Trophoblast cell (in vitro differentiated cells and primary cell): ENCODE data around the gene SEPTIN3.
A peak's percentile ranks its signal among the peaks of the same experiment; 100 is the strongest.

Source experiments
- DNase-seq, 2 donors: peaks; one replicate each; pipeline ENCODE4 v3.0.0-alpha.2; 2016
- H2AFZ ChIP-seq: 2 replicates; pipeline ENCODE4 v1.6.1; 2013; ENCODE audit warnings: low read length, moderate library complexity, mild to moderate bottlenecking; ENCODE audit not compliant: insufficient read depth, poor library complexity
- H2AK5ac ChIP-seq: 2 replicates; pipeline ENCODE4 v1.6.1; 2013; ENCODE audit warnings: mild to moderate bottlenecking, low read length
- H2BK120ac ChIP-seq: 2 replicates; pipeline ENCODE4 v1.6.1; 2013; ENCODE audit warnings: low read length, mild to moderate bottlenecking, moderate library complexity; ENCODE audit not compliant: insufficient read depth, poor library complexity
- H2BK12ac ChIP-seq: 2 replicates; pipeline ENCODE4 v1.6.1; 2013; ENCODE audit warnings: mild to moderate bottlenecking, low read length, moderate library complexity
- H2BK5ac ChIP-seq: 2 replicates; pipeline ENCODE4 v1.6.1; 2013; ENCODE audit warnings: low read length, low read depth, moderate library complexity, mild to moderate bottlenecking; ENCODE audit not compliant: poor library complexity
- H3K14ac ChIP-seq: 2 replicates; pipeline ENCODE4 v1.6.1; 2013; ENCODE audit warnings: mild to moderate bottlenecking, low read length
- H3K18ac ChIP-seq: 2 replicates; pipeline ENCODE4 v1.6.1; 2013; ENCODE audit warnings: mild to moderate bottlenecking, low read length
- H3K23ac ChIP-seq: 2 replicates; pipeline ENCODE4 v1.6.1; 2013; ENCODE audit warnings: low read length
- H3K27ac ChIP-seq: 2 replicates; pipeline ENCODE4 v1.5.1; 2013; ENCODE audit warnings: low read depth, mild to moderate bottlenecking, inconsistent platforms, low read length, moderate library complexity
- H3K27me3 ChIP-seq: 2 replicates; pipeline ENCODE4 v1.6.1; 2013; ENCODE audit warnings: inconsistent platforms, mild to moderate bottlenecking, low read length, moderate library complexity; ENCODE audit not compliant: insufficient read depth
- H3K36me3 ChIP-seq, 2 experiments: 1 replicate in 1 of 2; 2 replicates in 1 of 2; pipeline ENCODE4 v1.6.1; 2013; ENCODE audit warnings: low read length in 2 of 2, mild to moderate bottlenecking in 2 of 2, moderate library complexity in 1 of 2; ENCODE audit not compliant: insufficient read depth in 2 of 2, control insufficient read depth in 1 of 2
- H3K4ac ChIP-seq: 2 replicates; pipeline ENCODE4 v1.6.1; 2013; ENCODE audit warnings: low read depth, mild to moderate bottlenecking, low read length, moderate library complexity
- H3K4me1 ChIP-seq, 2 experiments: 1 replicate in 1 of 2; 2 replicates in 1 of 2; pipeline ENCODE4 v1.6.1; 2013; ENCODE audit warnings: low read length in 2 of 2, mild to moderate bottlenecking in 2 of 2, moderate library complexity in 1 of 2; ENCODE audit not compliant: insufficient read depth in 2 of 2, control insufficient read depth in 1 of 2
- H3K4me2 ChIP-seq: 2 replicates; pipeline ENCODE4 v1.6.1; 2013; ENCODE audit warnings: inconsistent platforms, mild to moderate bottlenecking, low read length, moderate library complexity
- H3K4me3 ChIP-seq: 2 replicates; pipeline ENCODE4 v1.5.1; 2013; ENCODE audit warnings: mild to moderate bottlenecking, low read depth, low read length, inconsistent platforms
- H3K79me1 ChIP-seq: one replicate; pipeline ENCODE4 v1.6.1; 2013; ENCODE audit warnings: low read length
- H3K79me2 ChIP-seq: 2 replicates; pipeline ENCODE4 v1.6.1; 2013; ENCODE audit warnings: low read length, mild to moderate bottlenecking; ENCODE audit not compliant: control insufficient read depth, insufficient read depth, poor library complexity
- H3K9ac ChIP-seq: 2 replicates; pipeline ENCODE4 v1.6.1; 2013; ENCODE audit warnings: mild to moderate bottlenecking, low read length
- H3K9me3 ChIP-seq: 2 replicates; pipeline ENCODE4 v1.6.1; 2013; ENCODE audit warnings: low read depth, mild to moderate bottlenecking, control low read depth, inconsistent platforms, low read length; ENCODE audit not compliant: insufficient read depth
- H4K12ac ChIP-seq: 2 replicates; pipeline ENCODE4 v1.6.1; 2013; ENCODE audit warnings: low read depth, mild to moderate bottlenecking, low read length, moderate library complexity
- H4K8ac ChIP-seq: 2 replicates; pipeline ENCODE4 v1.6.1; 2013; ENCODE audit warnings: low read depth, mild to moderate bottlenecking, low read length, moderate library complexity
- H4K91ac ChIP-seq: one replicate; pipeline ENCODE4 v1.6.1; 2013; ENCODE audit warnings: low read depth, mild to moderate bottlenecking, low read length, moderate library complexity
- WGBS: extraction: QIAGEN DNeasy Blood & Tissue Kit; methylation state at CpG from one replicate; pipeline ENCODE4 v1.1.7; 2013; ENCODE audit warnings: missing lambda C conversion rate; ENCODE audit not compliant: insufficient read length, insufficient coverage; ENCODE audit errors: extremely low coverage; 5-methylcytosine and 5-hydroxymethylcytosine counted together

SEPTIN3 gene

GRCh38 chr22:41996826-41997225, 27.6 kb downstream of the SEPTIN3 start:
- Histone ChIP-seq H2BK12ac (no peak overlapping the region), H3K4me3 (no peak overlapping the region), H3K9ac (no peak overlapping the region), H3K79me1 (no peaks in the 10 kb centered on the region), H4K91ac (no peak overlapping the region), H4K12ac (no peak overlapping the region), H2BK5ac (no peak overlapping the region), H3K18ac (no peak overlapping the region), H3K27ac (no peak overlapping the region), H3K23ac (no peak overlapping the region), H3K9me3 (no peaks in the 10 kb centered on the region), H3K4ac (no peak overlapping the region), H3K36me3 (no peaks in the 10 kb centered on the region), H3K14ac (no peak overlapping the region), H3K79me2 (no peaks in the 10 kb centered on the region), H2AFZ (no peak overlapping the region), H2BK120ac (no peak overlapping the region), H3K4me2 (no peak overlapping the region), H2AK5ac (no peak overlapping the region), H4K8ac (no peak overlapping the region), H3K4me1 (no peaks in the 10 kb centered on the region), H3K27me3 (no peaks in the 10 kb centered on the region)
- no peak for DNase-seq
- no CpG with 5 or more reads among the region's 5 CpGs for WGBS

DNA sequence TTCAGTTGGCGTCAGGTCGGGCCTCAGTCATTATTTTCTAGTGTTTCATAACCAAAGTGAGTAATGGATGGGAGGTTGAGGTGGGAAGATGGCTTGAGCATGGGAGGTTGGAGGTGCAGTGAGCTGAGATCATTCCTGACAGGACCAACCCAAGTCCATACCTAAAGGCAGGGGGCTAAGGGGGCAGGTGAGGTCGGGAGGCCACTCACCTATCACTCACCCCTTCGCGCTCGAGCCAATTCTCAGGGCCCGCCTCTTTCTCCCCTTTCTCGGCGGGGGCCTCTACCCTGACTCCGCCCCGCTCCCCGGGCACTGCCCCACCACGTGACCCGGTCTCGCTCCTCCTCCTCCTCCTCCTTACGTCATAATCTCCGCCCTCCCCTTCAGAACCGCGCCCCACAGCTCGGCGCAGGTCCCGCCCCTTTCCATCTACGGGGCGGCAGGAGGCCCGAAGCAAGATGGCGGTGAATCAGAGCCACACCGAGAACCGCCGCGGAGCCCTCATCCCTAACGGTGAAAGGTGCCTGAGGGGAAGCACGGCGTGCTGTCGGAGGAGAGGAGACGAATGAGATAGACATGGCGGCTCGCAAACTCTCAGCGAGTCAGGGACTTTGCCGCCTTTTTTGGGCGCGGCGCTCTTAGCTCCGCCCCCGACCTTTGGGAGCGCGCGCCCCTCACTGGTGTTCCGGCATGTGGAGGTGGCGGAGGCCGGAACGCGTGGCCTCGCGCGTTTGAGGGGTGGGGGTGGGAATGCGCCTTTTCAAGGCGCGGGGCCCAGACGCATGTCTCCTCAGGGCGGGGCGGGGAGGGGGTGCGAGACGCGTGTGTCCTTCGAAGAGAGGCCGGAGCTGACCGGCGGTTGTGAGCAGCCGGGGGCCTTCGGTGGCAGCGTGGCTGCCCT, 29.4 kb downstream of the SEPTIN3 start, which contains the start of gene WBP2NL:
Gene WBP2NL (plus strand): TSS at position 428 of the 901 bp plus-strand sequence. CDS start 31 bp downstream, at position 459.
- Histone ChIP-seq H2BK120ac (no peak within 1 kb of the TSS), H3K9ac (no peak within 1 kb of the TSS), H3K27me3 (no peaks in the 10 kb centered on the region), H3K23ac (no peak within 1 kb of the TSS), H4K12ac (no peak within 1 kb of the TSS), H2BK12ac (no peak within 1 kb of the TSS), H3K4me1 (no peaks in the 10 kb centered on the region), H3K9me3 (no peaks in the 10 kb centered on the region), H4K91ac (no peak within 1 kb of the TSS), H3K27ac (no peak within 1 kb of the TSS), H3K4me2 (no peak within 1 kb of the TSS), H3K79me1 (no peaks in the 10 kb centered on the region), H2AFZ (no peak within 1 kb of the TSS), H3K14ac (no peak within 1 kb of the TSS), H3K18ac (no peak within 1 kb of the TSS), H3K4ac (no peak within 1 kb of the TSS), H2BK5ac (no peak within 1 kb of the TSS), H3K79me2 (no peaks in the 10 kb centered on the region), H2AK5ac (no peak within 1 kb of the TSS), H4K8ac (no peak within 1 kb of the TSS), H3K36me3 (no peaks in the 10 kb centered on the region), H3K4me3 (no peak within 1 kb of the TSS)
- 100% methylated on average over 5 of the region's 71 CpGs for WGBS
- DNase-seq: peak; percentile 88 to 92

DNA sequence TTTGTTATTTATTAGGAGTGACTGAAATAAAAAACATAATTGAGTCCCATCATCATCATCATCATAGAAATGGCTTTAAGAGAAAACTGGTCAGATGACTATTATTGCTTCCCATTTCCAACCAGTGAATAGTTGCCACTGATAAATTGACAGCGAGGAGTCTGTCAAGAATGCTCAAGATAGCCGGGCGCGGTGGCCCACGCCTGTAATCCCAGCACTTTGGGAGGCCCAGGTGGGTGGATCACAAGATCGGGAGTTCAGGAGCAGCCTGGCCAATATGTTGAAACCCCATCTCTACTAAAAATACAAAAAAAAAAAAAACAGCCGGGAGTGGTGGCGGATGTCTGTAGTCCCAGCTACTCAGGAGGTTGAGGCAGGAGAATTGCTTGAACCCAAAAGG, 31.2 kb downstream of the SEPTIN3 start:
- H3K79me2 ChIP-seq: no peaks in the 10 kb centered on the region
- H4K91ac ChIP-seq: no peak overlapping the region
- H3K27ac ChIP-seq: no peak overlapping the region
- H3K18ac ChIP-seq: no peak overlapping the region
- no peak overlapping the region for H2BK12ac ChIP-seq
- H3K4ac ChIP-seq: no peak overlapping the region
- no peak overlapping the region for H2AK5ac ChIP-seq
- DNase-seq: no peak
- H2BK120ac ChIP-seq: no peak overlapping the region
- no peaks in the 10 kb centered on the region for H3K79me1 ChIP-seq
- no peaks in the 10 kb centered on the region for H3K9me3 ChIP-seq
- H3K27me3 ChIP-seq: no peaks in the 10 kb centered on the region
- no peak overlapping the region for H3K9ac ChIP-seq
- no peak overlapping the region for H3K4me3 ChIP-seq
- H3K36me3 ChIP-seq: no peaks in the 10 kb centered on the region
- H2AFZ ChIP-seq: no peak overlapping the region
- no peak overlapping the region for H3K4me2 ChIP-seq
- H4K8ac ChIP-seq: no peak overlapping the region
- no peak overlapping the region for H2BK5ac ChIP-seq
- WGBS: no CpG with 5 or more reads among the region's 8 CpGs
- H3K14ac ChIP-seq: no peak overlapping the region
- no peaks in the 10 kb centered on the region for H3K4me1 ChIP-seq
- no peak overlapping the region for H4K12ac ChIP-seq
- H3K23ac ChIP-seq: no peak overlapping the region

DNA sequence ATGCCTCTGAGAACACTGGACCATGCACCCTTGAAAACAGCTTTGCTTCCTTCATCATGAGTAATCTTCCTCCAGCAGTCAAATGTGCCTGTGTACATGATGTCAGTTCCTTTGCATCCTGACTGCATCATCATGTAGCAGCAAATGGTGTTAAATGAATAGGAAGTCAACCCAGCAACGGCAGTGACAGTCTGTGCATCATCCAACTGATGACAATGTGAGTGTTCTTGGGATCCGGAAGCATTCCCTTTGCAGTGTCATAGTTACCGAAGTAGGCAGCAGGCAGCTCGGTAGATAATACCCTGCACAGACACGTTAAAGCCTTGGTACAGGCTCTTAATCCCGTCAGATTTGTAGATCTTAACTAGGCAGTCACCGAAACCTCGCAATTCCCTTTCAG, 31.9 kb downstream of the SEPTIN3 start:
- Histone ChIP-seq H4K8ac (no peak overlapping the region), H3K9ac (no peak overlapping the region), H3K36me3 (no peaks in the 10 kb centered on the region), H3K18ac (no peak overlapping the region), H3K9me3 (no peaks in the 10 kb centered on the region), H4K91ac (no peak overlapping the region), H3K14ac (no peak overlapping the region), H2BK5ac (no peak overlapping the region), H3K27me3 (no peaks in the 10 kb centered on the region), H3K4me1 (no peaks in the 10 kb centered on the region), H3K4me2 (no peak overlapping the region), H4K12ac (no peak overlapping the region), H3K27ac (no peak overlapping the region), H3K79me2 (no peaks in the 10 kb centered on the region), H3K23ac (peak overlapping the region; percentile 9), H2BK120ac (no peak overlapping the region), H3K79me1 (no peaks in the 10 kb centered on the region), H2AK5ac (no peak overlapping the region), H3K4me3 (no peak overlapping the region), H2BK12ac (no peak overlapping the region), H3K4ac (no peak overlapping the region), H2AFZ (no peak overlapping the region)
- WGBS: no CpG with 5 or more reads among the region's 8 CpGs
- DNase-seq: peak in 1 of 2 donors; percentile 27
